Activated T-cell treated with anti-CD3 and anti-CD28 coated beads for 4 hours (primary cell): ENCODE data around the gene DNASE1L3.
A peak's percentile ranks its signal among the peaks of the same experiment; 100 is the strongest.
"Not testable (repeated sequence)": the region's sequence is repeated elsewhere in the genome, so short reads cannot be mapped to it uniquely, and the experiment has no call there.

Experiments
- DNase-seq: peaks from one replicate; pipeline ENCODE4 v3.0.0-alpha.2; 2020

DNASE1L3 gene

GRCh38 chr3:58234516-58234931 lies 23.8 kb upstream of the DNASE1L3 start:
- no peak for DNase-seq

DNA sequence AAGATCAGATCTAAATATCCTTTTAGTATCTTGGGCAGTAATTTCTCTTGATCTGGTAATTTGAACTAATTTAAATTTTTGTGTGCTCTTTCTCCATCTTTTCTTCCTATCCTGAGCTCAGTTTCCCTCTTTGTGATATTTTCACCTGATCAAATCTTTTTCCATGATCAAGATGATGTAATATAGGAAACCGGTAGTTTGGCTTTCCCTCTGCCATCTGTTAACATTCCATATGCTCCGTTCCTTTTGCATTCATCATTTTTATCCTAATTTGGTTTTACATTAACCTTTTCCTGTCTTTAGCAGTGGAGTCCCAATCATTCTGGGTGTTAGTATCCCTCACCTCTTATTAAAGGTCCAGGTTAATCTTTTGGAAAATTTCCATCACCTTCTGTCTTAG lies 20.9 kb upstream of the DNASE1L3 start:
- no peak for DNase-seq

DNA sequence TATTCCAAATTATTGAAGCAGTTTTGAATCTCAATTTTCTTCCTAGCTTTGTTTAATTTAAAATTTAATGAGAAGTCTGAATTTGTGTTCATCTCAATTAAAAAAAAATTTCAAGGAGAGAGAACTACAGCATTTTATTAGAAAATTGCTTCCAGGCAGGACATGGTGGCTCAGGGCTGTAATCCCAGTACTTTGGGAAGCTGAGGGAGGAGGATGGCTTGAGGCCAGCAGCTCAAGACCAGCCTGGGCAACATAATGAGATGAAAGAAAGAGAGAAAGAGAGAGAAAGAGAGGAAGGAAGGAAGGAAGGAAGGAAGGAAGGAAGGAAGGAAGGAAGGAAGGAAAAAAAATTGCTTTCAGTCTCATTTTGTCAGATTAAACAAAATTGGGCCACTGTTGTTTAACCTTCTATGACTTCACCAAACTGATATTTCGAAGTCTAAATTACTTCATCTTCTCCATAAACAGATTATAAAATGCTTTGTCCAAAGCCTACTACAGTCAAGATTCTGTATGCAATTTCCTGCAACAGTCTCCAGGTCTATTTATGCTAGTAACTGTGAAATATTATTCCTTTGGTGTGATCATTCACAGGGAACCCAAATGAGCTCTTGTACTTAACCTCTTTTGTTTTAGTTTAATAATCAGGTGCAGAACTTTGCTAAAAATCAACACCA lies 20.2 kb upstream of the DNASE1L3 start:
- no peak for DNase-seq

DNA sequence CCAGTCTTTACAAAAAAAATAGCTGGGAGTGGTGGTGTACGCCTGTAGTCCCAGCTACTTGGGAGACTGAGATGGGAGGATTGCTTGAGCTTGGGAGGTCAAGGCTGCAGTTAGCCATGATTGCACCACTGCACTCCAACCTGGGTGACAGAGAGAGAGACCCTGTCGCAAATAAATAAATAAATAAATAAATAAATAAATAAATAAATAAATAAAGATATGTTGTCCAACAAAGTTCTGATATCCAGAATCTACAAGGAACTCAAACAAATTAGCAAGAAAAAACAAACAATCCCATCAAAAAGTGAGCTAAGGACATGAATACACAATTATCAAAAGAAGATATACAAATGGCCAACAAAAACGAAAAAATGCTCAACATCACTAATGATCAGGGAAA lies 17.2 kb upstream of the DNASE1L3 start:
- not testable (repeated sequence) for DNase-seq

DNA sequence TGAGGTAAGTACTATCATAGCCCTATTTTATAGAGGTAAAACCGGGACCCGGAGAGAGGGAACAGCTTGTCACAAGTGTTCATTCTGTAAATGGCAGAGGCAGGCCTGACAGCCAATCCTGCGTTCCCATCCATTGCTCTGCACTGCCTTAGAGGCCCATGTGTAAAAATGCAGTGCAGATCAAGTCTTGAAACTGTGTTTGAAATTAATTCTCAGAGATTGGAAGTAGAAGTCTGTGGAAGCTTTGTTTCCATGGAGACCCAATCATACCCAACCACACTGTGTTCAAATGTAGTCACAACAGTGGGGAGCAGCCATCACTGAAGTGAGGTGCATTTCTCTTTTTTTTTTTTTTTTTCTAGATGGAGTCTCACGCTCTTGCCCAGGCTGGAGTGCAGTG lies 13.1 kb upstream of the DNASE1L3 start:
- DNase-seq: no peak

- DNase-seq: no peak
These were observed 11.5 kb upstream of the DNASE1L3 start for GRCh38 chr3:58222161-58222724.

- DNase-seq: no peak
These were observed 8.1 kb upstream of the DNASE1L3 start for GRCh38 chr3:58218904-58219303.

- DNase-seq: peak; percentile 16
These were observed 6.5 kb upstream of the DNASE1L3 start for GRCh38 chr3:58217209-58217811.

DNA sequence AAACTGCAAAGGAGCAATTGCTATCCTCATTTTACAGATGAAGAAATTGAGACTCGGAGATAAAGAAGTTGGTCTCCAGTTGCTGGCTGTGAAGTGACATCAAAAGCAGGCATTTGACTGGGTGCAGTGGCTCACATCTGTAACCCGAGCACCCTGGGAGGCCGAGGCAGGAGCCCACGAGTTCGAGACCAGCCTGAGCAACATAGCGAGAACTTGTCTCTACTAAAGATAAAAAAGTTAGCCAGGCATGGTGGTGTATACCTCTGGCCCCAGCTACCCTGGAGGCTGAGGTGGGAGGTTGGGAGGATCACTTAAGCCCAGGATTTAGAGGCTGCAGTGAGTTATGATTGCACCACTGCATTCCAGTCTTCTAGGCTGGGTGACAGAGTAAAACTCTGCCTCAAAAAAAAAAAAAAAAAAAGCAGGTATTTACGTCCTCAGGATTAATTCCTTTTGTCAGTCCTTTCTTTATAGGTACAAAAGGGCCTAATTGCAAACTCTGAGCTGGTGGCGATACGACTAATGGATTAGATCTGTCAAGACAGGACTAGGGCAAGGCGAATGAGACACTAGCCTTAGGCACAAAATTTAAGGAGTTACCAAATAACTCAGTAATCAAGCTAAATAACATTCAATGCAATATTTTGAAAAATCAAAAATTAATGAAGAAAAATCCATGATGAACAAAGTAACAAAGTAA lies 5.9 kb upstream of the DNASE1L3 start:
- DNase-seq: no peak

GRCh38 chr3:58215317-58216025 lies 4.7 kb upstream of the DNASE1L3 start:
- no peak for DNase-seq

DNA sequence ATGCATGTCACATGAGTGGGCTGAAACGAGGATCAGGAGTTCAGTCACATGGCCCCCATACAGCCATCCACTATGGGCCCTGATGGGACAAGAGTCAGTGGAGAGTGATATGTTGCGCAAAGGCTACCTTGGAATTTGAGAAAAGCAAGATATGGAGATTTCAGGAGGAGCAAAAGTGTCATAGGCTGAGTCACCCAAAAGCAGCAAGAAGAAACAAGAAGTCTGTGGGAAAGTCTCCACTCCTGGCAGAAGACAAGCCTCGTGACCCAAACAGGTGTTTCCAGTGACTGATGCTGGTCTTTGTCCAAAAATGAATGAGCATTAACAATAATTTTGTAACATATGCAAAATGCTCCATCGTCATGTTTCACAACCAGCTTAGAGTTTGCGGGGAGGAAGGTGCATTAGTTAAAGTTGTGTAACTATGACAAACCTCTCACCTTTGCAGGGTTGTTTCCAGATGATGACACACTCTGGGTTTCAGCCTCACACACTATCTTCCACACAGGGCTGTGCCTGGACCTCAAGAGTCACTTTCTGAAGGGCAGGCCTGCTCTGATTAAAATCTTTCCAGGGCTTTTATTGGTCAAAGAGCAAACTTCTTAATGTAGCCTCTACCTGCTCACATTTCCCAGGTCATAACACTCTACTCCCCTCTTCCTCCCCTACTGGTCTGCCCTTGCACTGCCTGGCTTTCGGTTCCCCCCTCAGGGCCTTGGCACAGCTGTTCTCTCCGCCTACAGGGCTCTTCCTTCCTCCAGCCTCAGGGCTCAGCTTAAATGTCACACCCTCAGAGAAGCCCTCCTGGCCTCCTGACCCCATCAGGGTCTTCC lies 3.9 kb upstream of the DNASE1L3 start:
- no peak for DNase-seq

DNA sequence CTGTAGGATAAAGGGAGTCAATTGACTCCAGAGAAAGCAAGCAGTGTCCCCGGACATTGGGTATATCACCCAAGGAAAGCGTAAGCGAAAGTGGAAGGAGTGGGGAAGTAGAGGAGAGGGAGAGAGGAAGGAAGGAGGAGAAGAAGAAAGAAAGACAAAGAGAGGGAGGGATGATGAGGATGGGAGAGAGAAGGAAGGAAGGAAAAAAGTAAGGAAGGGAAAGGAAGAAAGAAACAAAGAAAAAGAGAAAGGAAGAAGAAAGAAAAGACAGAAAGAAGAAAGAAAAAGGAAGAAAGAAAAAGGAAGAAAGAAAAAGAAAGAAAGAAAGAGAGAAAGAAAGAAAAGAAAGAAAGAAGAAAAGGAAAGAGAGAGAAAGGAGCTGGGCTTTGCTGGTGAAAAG lies 839 bp downstream of the DNASE1L3 start:
- no peak for DNase-seq

DNA sequence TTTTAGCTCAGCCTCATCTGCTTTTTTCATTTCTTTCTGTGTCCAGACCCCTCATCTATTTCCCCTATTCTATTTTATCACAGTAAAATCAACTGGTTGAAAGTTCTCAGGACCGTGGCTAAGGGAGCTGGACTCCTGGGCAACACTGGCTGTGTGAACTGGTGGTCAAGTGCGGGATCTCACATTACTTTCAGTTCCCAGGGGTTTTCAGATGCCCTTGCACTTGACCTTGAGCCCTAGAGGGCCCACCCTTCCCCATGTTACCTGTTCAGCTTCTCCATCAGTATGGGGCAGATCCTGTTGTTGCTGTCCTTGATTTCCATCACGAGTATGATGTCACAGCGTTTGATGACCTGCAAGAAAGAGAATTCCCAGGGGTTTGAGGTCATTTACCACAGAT lies 2.8 kb downstream of the DNASE1L3 start:
- no peak for DNase-seq

GRCh38 chr3:58206406-58207011 lies 4.3 kb downstream of the DNASE1L3 start:
- no peak for DNase-seq

- DNase-seq: no peak
These were observed 4.8 kb downstream of the DNASE1L3 start for GRCh38 chr3:58205981-58206380.

DNA sequence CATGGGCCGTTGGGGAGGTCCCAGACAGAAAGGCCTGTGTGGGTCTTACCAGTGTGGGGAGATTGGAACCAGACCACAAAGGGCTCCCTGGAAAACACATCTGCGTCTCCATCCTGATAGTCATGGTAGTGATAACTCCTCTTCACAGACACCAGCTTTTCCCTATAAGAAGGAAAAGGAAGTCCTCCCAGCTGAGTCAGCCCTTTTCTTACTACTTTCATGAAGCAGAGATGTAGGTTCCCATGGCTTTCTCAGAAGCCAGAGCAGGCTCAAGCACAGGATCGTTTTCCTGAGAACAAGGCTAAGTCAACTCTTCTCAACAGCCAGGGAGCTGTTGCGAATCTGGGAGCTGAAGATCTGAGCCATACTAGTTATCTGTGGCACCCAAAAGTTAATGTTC lies 6.1 kb downstream of the DNASE1L3 start:
- no peak for DNase-seq

DNA sequence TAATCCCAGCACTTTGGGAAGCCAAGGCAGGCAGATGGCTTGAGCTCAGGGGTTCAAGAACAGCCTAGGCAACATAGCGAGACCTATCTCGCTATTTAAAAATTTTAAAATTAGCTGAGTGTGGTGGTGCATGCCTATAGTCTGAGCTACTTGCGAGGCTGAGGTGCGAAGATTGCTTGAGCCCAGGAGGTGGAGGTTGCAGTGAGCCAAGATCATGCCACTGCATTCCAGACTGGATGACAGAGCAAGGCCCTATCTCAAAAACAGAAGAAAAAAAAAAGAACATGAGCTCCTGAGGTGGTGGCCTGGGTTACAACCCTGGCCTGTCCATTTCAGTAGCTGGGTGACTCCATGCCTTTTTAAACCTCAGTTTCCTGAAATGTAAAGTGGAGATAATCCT lies 7.2 kb downstream of the DNASE1L3 start:
- DNase-seq: no peak

GRCh38 chr3:58202917-58203360 lies 7.8 kb downstream of the DNASE1L3 start:
- no peak for DNase-seq

- DNase-seq: not testable (repeated sequence)
These were observed 9.3 kb downstream of the DNASE1L3 start for GRCh38 chr3:58201451-58201850.

GRCh38 chr3:58200846-58201355 lies 9.9 kb downstream of the DNASE1L3 start:
- DNase-seq: no peak

DNA sequence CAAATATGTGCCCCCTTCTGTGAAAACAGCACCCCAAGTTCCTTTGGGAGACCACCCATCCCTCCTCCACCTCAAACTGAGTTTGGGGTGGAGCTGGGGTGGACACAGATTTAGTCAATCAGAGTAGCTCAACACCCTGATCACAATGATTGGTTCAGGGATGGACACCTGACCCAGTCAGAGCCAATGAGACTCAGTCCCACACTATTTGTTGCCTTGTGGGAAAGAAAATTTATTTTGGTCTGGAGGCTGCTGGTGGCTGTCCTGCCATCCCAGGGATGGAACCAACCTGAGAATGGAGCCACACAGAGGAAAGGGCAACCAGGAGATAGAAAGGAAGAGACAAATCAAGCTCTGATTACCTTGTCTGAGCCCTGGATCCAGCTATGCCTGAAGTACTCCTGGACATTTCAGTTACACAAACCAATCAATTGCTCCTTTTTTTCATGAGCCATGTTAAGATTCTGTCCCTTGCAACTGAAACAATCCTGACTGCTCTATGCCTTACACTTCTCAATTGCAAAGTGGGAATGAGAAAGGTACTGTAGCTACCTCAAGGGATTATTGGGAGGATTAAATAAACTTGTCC lies 10.6 kb downstream of the DNASE1L3 start:
- DNase-seq: no peak
